PC-9 (cell line): Measurements from ENCODE around the gene VCAM1. TPM values are rescaled to one million over a fixed set of nuclear protein-coding genes. Genes with fewer than 3 reads are reported as not detected.

Experiments
- Bru-seq: library from RNA; stranded (reverse); fragments of 400-500 nt; gene quantifications from one replicate; lab custom pipeline; 2021; lab: Mats Ljungman, UMichigan
- BruChase-seq, 2 experiments: library from RNA; stranded (reverse); fragments of 400-500 nt; gene quantifications; one replicate each; lab custom pipeline; 2021; lab: Mats Ljungman, UMichigan
- BruUV-seq: library from RNA; stranded (reverse); fragments of 400-500 nt; replicated peaks from 2 replicates; lab custom pipeline; 2021; lab: Mats Ljungman, UMichigan
- CTCF ChIA-PET: fragments of 300-600 bp; sonication (Branson Sonifier 250); formaldehyde crosslinking; loops from one replicate; lab custom pipeline; 2022; ENCODE audit warnings: antibody characterized with exemption; lab: Charles Lee
- POLR2A ChIA-PET: fragments of 300-600 bp; sonication (Branson Sonifier 250); formaldehyde crosslinking; loops from one replicate; lab custom pipeline; 2022; ENCODE audit warnings: antibody characterized with exemption; ENCODE audit not compliant: unreplicated experiment; lab: Charles Lee
- DNase-seq, 2 experiments: peaks; one replicate each; pipeline versions ENCODE4 v3.0.0 to v3.0.0-alpha.2; 2015 to 2022; ENCODE audit warnings: mixed read lengths in 1 of 2
- H2AFZ ChIP-seq: fragments of 200-600 bp; sonication (generic); 2 replicates; pipeline ENCODE4 v1.8.1; 2017; ENCODE audit warnings: antibody characterized with exemption
- H3F3A ChIP-seq: fragments of 200-600 bp; sonication (generic); 2 replicates; pipeline ENCODE4 v1.8.1; 2017; ENCODE audit warnings: antibody characterized with exemption, mild to moderate bottlenecking, low read depth; ENCODE audit not compliant: insufficient read depth
- H3K27ac ChIP-seq: fragments of 200-600 bp; sonication (generic); 2 replicates; pipeline ENCODE4 v1.6.1; 2016; ENCODE audit warnings: mixed run types
- H3K27me3 ChIP-seq: fragments of 200-600 bp; sonication (generic); 2 replicates; pipeline ENCODE4 v1.6.1; 2016; ENCODE audit warnings: low read depth, mixed run types; ENCODE audit not compliant: insufficient read depth
- H3K36me3 ChIP-seq: fragments of 200-600 bp; sonication (generic); 2 replicates; pipeline ENCODE4 v1.6.1; 2016; ENCODE audit warnings: low read depth, mixed run types
- H3K4me1 ChIP-seq: fragments of 200-600 bp; sonication (generic); replicated peaks from 2 replicates; pipeline ENCODE4 v1.6.1; 2016; ENCODE audit warnings: mixed run types; ENCODE audit not compliant: insufficient read depth
- H3K4me2 ChIP-seq: fragments of 200-600 bp; sonication (generic); 2 replicates; pipeline ENCODE4 v1.6.1; 2017; ENCODE audit warnings: mixed run types
- H3K4me3 ChIP-seq: fragments of 200-600 bp; sonication (generic); 2 replicates; pipeline ENCODE4 v1.6.1; 2016; ENCODE audit warnings: mixed run types
- H3K79me2 ChIP-seq: fragments of 200-600 bp; sonication (generic); 2 replicates; pipeline ENCODE4 v1.6.1; 2017; ENCODE audit warnings: low read depth, mixed run types
- H3K9me2 ChIP-seq: fragments of 200-600 bp; sonication (generic); 2 replicates; pipeline ENCODE4 v1.8.1; 2017; ENCODE audit warnings: mild to moderate bottlenecking; ENCODE audit not compliant: insufficient read depth
- H3K9me3 ChIP-seq: fragments of 200-600 bp; sonication (generic); 2 replicates; pipeline ENCODE4 v1.8.1; 2016; ENCODE audit warnings: low read depth; ENCODE audit not compliant: insufficient read depth
- H4K20me1 ChIP-seq: fragments of 200-600 bp; sonication (generic); 2 replicates; pipeline ENCODE4 v1.8.1; 2017; ENCODE audit not compliant: insufficient read depth
- CTCF ChIP-seq: fragments of 200-600 bp; sonication (generic); conservative IDR thresholded peaks from 2 replicates; pipeline ENCODE4 v1.6.1; 2017; ENCODE audit warnings: mixed run types, antibody characterized with exemption, mild to moderate bottlenecking, moderate library complexity
- EZH2 ChIP-seq: fragments of 200-600 bp; sonication (generic); IDR thresholded peaks from 2 replicates; pipeline ENCODE4 v1.8.0; 2017; ENCODE audit warnings: antibody characterized with exemption, low read depth
- intact Hi-C: fragments of 100-400 bp; cut with micrococcal nuclease; formaldehyde crosslinking; loops from one replicate; pipeline ENCODE4 v1.10.0; 2022; ENCODE audit not compliant: unreplicated experiment
- long read RNA-seq: library from polyadenylated mRNA; stranded (forward); transcript quantifications from one replicate; pipeline ENCODE4 v2.0.0, GENCODE V29; 2022
- total RNA-seq: library from RNA; stranded (reverse); gene quantifications from 2 replicates; pipeline ENCODE4 v1.2.3, GENCODE V29; 2021

VCAM1 gene
- total RNA-seq (not detected in 2 replicates), Bru-seq, nascent RNA (not detected), BruChase-seq, experiment 1, labeled RNA remaining after a 2-hour chase (not detected), BruChase-seq, experiment 2, labeled RNA remaining after a 6-hour chase (not detected)
- long read RNA-seq = 0 reads

- H3K36me3 ChIP-seq = no peaks in the 10 kb centered on the region
- peaks cover 8% of the 10 kb centered on the region for H3F3A ChIP-seq
- H3K27me3 ChIP-seq = no peaks in the 10 kb centered on the region
- no peak within 1 kb of the TSS for H3K4me2 ChIP-seq
- no peaks in the 10 kb centered on the region for H3K9me3 ChIP-seq
- CTCF ChIA-PET = no interaction called here
- H4K20me1 ChIP-seq = no peaks in the 10 kb centered on the region
- POLR2A ChIA-PET = no interaction called here
- no peak within 1 kb of the TSS for H2AFZ ChIP-seq
- H3K27ac ChIP-seq = no peak within 1 kb of the TSS
- H3K4me3 ChIP-seq = no peak within 1 kb of the TSS
- intact Hi-C loops = no loop called here
- TF ChIP-seq CTCF (no peak), EZH2 (no peak)
- BruUV-seq = no TSS peak
- H3K9me2 ChIP-seq = peaks cover 3% of the 10 kb centered on the region; the same call in 1 of the 2 replicates
- H3K4me1 ChIP-seq = peaks cover 15% of the 10 kb centered on the region
- DNase-seq = no peak
- no peaks in the 10 kb centered on the region for H3K79me2 ChIP-seq
Observed at GRCh38 chr1:100719490-100719889, at the start of gene VCAM1. Gene VCAM1 (plus strand): TSS chr1:100719742. CDS start chr1:100719861, 119 bp downstream.

GRCh38 chr1:100670083-100670482, 49.5 kb upstream of the VCAM1 start:
- no peaks in the 10 kb centered on the region for H4K20me1 ChIP-seq
- TF ChIP-seq CTCF (no peak), EZH2 (no peak)
- ChIA-PET POLR2A (no interaction called here), CTCF (no interaction called here)
- no peak overlapping the region for H2AFZ ChIP-seq
- BruUV-seq = no TSS peak
- H3K4me1 ChIP-seq = no peaks in the 10 kb centered on the region
- peaks cover 4% of the 10 kb centered on the region; the same call in 1 of the 2 replicates for H3K9me2 ChIP-seq
- H3K4me3 ChIP-seq = no peak overlapping the region
- no peaks in the 10 kb centered on the region for H3K27me3 ChIP-seq
- no peak overlapping the region for H3K4me2 ChIP-seq
- peak in 1 of 2 experiments; percentile 25 for DNase-seq
- no peaks in the 10 kb centered on the region for H3K79me2 ChIP-seq
- intact Hi-C loops = no loop called here
- H3K36me3 ChIP-seq = no peaks in the 10 kb centered on the region
- H3K27ac ChIP-seq = no peak overlapping the region
- no peaks in the 10 kb centered on the region for H3F3A ChIP-seq
- peaks cover 13% of the 10 kb centered on the region for H3K9me3 ChIP-seq

GRCh38 chr1:100671601-100672000, 47.9 kb upstream of the VCAM1 start:
- no peak overlapping the region for H3K27ac ChIP-seq

More at GRCh38 chr1:100671601-100672000, 47.9 kb upstream of the VCAM1 start:
- Histone ChIP-seq H3K36me3 (no peaks in the 10 kb centered on the region), H3K79me2 (no peaks in the 10 kb centered on the region), H3K9me2 (peaks cover 4% of the 10 kb centered on the region; the same call in 1 of the 2 replicates), H2AFZ (no peak overlapping the region; the same call in 1 of the 2 replicates), H3K27me3 (no peaks in the 10 kb centered on the region), H3K9me3 (peaks cover 13% of the 10 kb centered on the region), H3K4me1 (no peaks in the 10 kb centered on the region), H3K4me2 (no peak overlapping the region), H3F3A (no peaks in the 10 kb centered on the region), H4K20me1 (no peaks in the 10 kb centered on the region), H3K4me3 (no peak overlapping the region)
- POLR2A ChIA-PET = no interaction called here
- CTCF ChIA-PET = no interaction called here
- no peak for TF ChIP-seq CTCF
- TF ChIP-seq EZH2 = no peak
- no TSS peak for BruUV-seq
- intact Hi-C loops = no loop called here
- no peak for DNase-seq
